H9 (cell line): ENCODE results near the gene GRB14. TPM values are rescaled to one million over a fixed set of nuclear protein-coding genes. Genes with fewer than 3 reads are reported as not detected.

Source experiments
- DNase-seq: peaks from one replicate; pipeline ENCODE4 v3.0.0-alpha.2; 2017
- H2AFZ ChIP-seq: one replicate; pipeline ENCODE4 v1.6.1; 2013; ENCODE audit warnings: mild to moderate bottlenecking, low read length, control low read depth, moderate library complexity
- H2AK5ac ChIP-seq: 2 replicates; pipeline ENCODE4 v1.6.1; 2013; ENCODE audit warnings: low read length, control low read depth, mixed read lengths; ENCODE audit not compliant: insufficient read length
- H2BK120ac ChIP-seq: one replicate; pipeline ENCODE4 v1.6.1; 2013; ENCODE audit warnings: low read depth, mild to moderate bottlenecking, low read length, control low read depth, inconsistent platforms; ENCODE audit not compliant: poor library complexity, severe bottlenecking
- H2BK12ac ChIP-seq: 2 replicates; pipeline ENCODE4 v1.6.1; 2013; ENCODE audit warnings: low read length, control low read depth, mixed read lengths, low read depth; ENCODE audit not compliant: insufficient read length
- H2BK15ac ChIP-seq: 2 replicates; pipeline ENCODE4 v1.6.1; 2013; ENCODE audit warnings: low read depth, low read length, control low read depth
- H2BK20ac ChIP-seq: one replicate; pipeline ENCODE4 v1.6.1; 2013; ENCODE audit warnings: low read depth, mild to moderate bottlenecking, low read length, control low read depth, inconsistent platforms; ENCODE audit not compliant: poor library complexity, severe bottlenecking
- H2BK5ac ChIP-seq: 2 replicates; pipeline ENCODE4 v1.6.1; 2013; ENCODE audit warnings: low read length, control low read depth, mixed read lengths; ENCODE audit not compliant: insufficient read length
- H3K14ac ChIP-seq: 2 replicates; pipeline ENCODE4 v1.6.1; 2013; ENCODE audit warnings: low read length, control low read depth; ENCODE audit not compliant: insufficient read depth
- H3K18ac ChIP-seq: 2 replicates; pipeline ENCODE4 v1.6.1; 2013; ENCODE audit warnings: low read depth, mild to moderate bottlenecking, mixed read lengths, low read length, control low read depth; ENCODE audit not compliant: insufficient read length
- H3K23ac ChIP-seq: 2 replicates; pipeline ENCODE4 v1.6.1; 2013; ENCODE audit warnings: low read length, control low read depth, mixed read lengths, low read depth; ENCODE audit not compliant: insufficient read length
- H3K23me2 ChIP-seq: 2 replicates; pipeline ENCODE4 v1.6.1; 2013; ENCODE audit warnings: low read depth, mild to moderate bottlenecking, mixed read lengths, low read length, control low read depth; ENCODE audit not compliant: insufficient read length, poor library complexity, severe bottlenecking
- H3K27ac ChIP-seq: 2 replicates; pipeline ENCODE4 v1.5.1; 2013; ENCODE audit warnings: low read length, control low read depth, mixed read lengths, low read depth; ENCODE audit not compliant: insufficient read length
- H3K27me3 ChIP-seq: 2 replicates; pipeline ENCODE4 v1.6.1; 2013; ENCODE audit warnings: low read length, control low read depth, inconsistent platforms; ENCODE audit not compliant: insufficient read depth
- H3K4ac ChIP-seq: 2 replicates; pipeline ENCODE4 v1.6.1; 2013; ENCODE audit warnings: low read depth, mild to moderate bottlenecking, control low read depth, inconsistent platforms, low read length, moderate library complexity
- H3K4me1 ChIP-seq: 2 replicates; pipeline ENCODE4 v1.6.1; 2013; ENCODE audit warnings: low read length, control low read depth, inconsistent platforms; ENCODE audit not compliant: insufficient read depth
- H3K4me2 ChIP-seq: 2 replicates; pipeline ENCODE4 v1.6.1; 2013; ENCODE audit warnings: low read length, control low read depth, mixed read lengths; ENCODE audit not compliant: insufficient read length, insufficient read depth
- H3K56ac ChIP-seq: 2 replicates; pipeline ENCODE4 v1.6.1; 2013; ENCODE audit warnings: low read depth, mild to moderate bottlenecking, mixed read lengths, low read length, control low read depth; ENCODE audit not compliant: insufficient read length
- H3K79me1 ChIP-seq: 2 replicates; pipeline ENCODE4 v1.6.1; 2013; ENCODE audit warnings: low read depth, mild to moderate bottlenecking, moderate library complexity, low read length, control low read depth, inconsistent platforms; ENCODE audit not compliant: insufficient read depth, poor library complexity, severe bottlenecking
- H3K79me2 ChIP-seq: 2 replicates; pipeline ENCODE4 v1.6.1; 2013; ENCODE audit warnings: low read length, control low read depth, inconsistent platforms; ENCODE audit not compliant: insufficient read depth
- H3K9ac ChIP-seq: 2 replicates; pipeline ENCODE4 v1.6.1; 2013; ENCODE audit warnings: low read length, control low read depth, mixed read lengths; ENCODE audit not compliant: insufficient read length; ENCODE audit errors: extremely low read depth
- H3K9me3 ChIP-seq: one replicate; pipeline ENCODE4 v1.6.1; 2013; ENCODE audit warnings: low read depth, low read length, inconsistent platforms; ENCODE audit not compliant: control insufficient read depth
- H3T11ph ChIP-seq: one replicate; pipeline ENCODE4 v1.6.1; 2013; ENCODE audit warnings: mild to moderate bottlenecking, low read length, control low read depth, inconsistent platforms
- H4K20me1 ChIP-seq: one replicate; pipeline ENCODE4 v1.6.1; 2013; ENCODE audit not compliant: control insufficient read depth, insufficient read length, insufficient read depth
- H4K5ac ChIP-seq: 2 replicates; pipeline ENCODE4 v1.6.1; 2013; ENCODE audit warnings: low read depth, mild to moderate bottlenecking, mixed read lengths, low read length, control low read depth; ENCODE audit not compliant: insufficient read length
- H4K8ac ChIP-seq: replicated peaks from 2 replicates; pipeline ENCODE4 v1.6.1; 2013; ENCODE audit warnings: low read length, control low read depth, mixed read lengths, low read depth; ENCODE audit not compliant: insufficient read length
- H4K91ac ChIP-seq: 2 replicates; pipeline ENCODE4 v1.6.1; 2013; ENCODE audit warnings: low read depth, mild to moderate bottlenecking, moderate library complexity, mixed read lengths, low read length, control low read depth; ENCODE audit not compliant: insufficient read length
- H3K27ac Mint-ChIP-seq, 3 experiments: 2 replicates in 2 of 3; 3 replicates in 1 of 3; pipeline ENCODE4 v1.8.0; 2020 to 2021; ENCODE audit warnings: mixed read lengths in 3 of 3, mild to moderate bottlenecking in 1 of 3, moderate library complexity in 1 of 3
- H3K27me3 Mint-ChIP-seq: 2 replicates; pipeline ENCODE4 v1.8.0; 2021; ENCODE audit warnings: low read depth, mild to moderate bottlenecking, moderate library complexity, mixed read lengths
- H3K36me3 Mint-ChIP-seq, 3 experiments: 2 replicates in 2 of 3; 3 replicates in 1 of 3; pipeline ENCODE4 v1.8.0; 2020 to 2021; ENCODE audit warnings: low read depth in 3 of 3, mixed read lengths in 3 of 3; ENCODE audit not compliant: insufficient read depth in 1 of 3
- H3K4me1 Mint-ChIP-seq, 2 experiments: 2 replicates each; pipeline ENCODE4 v1.8.0; 2020; ENCODE audit warnings: mixed read lengths in 2 of 2
- H3K4me3 Mint-ChIP-seq, 2 experiments: 2 replicates in 1 of 2; 3 replicates in 1 of 2; pipeline ENCODE4 v1.8.0; 2020 to 2021; ENCODE audit warnings: mild to moderate bottlenecking in 2 of 2, mixed read lengths in 2 of 2, moderate library complexity in 1 of 2
- H3K9me3 Mint-ChIP-seq, 2 experiments: 2 replicates in 1 of 2; 3 replicates in 1 of 2; pipeline ENCODE4 v1.8.0; 2020; ENCODE audit warnings: mild to moderate bottlenecking in 2 of 2, mixed read lengths in 2 of 2, moderate library complexity in 1 of 2
- WGBS: extraction: QIAGEN DNeasy Blood & Tissue Kit; methylation state at CpG from one replicate; pipeline ENCODE4 v1.1.7; 2013; ENCODE audit warnings: missing lambda C conversion rate, low lambda C conversion rate, mixed read lengths; ENCODE audit not compliant: insufficient read length; ENCODE audit errors: extremely low coverage; 5-methylcytosine and 5-hydroxymethylcytosine counted together
- total RNA-seq: library from RNA; stranded (reverse); gene quantifications from 2 replicates; pipeline ENCODE4 v1.2.1, GENCODE V29; 2021
- TF ChIP-seq, protein P1 (sequence below): fragments of 200-600 bp; sonication (generic); conservative IDR thresholded peaks from 3 replicates; pipeline ENCODE4 v1.8.0; 2021; ENCODE audit warnings: antibody characterized with exemption, mild to moderate bottlenecking

GRB14 gene
- total RNA-seq, 1 experiment from 2014 or later = 7.6 TPM

GRCh38 chr2:164510895-164511294 lies 110.4 kb downstream of the GRB14 start:
- Histone ChIP-seq H3K23ac (no peak overlapping the region), H2AK5ac (no peak overlapping the region), H2BK20ac (no peak overlapping the region), H3K56ac (no peak overlapping the region), H3K23me2 (no peaks in the 10 kb centered on the region), H3K18ac (no peak overlapping the region), H3K9me3 (no peaks in the 10 kb centered on the region), H4K91ac (no peak overlapping the region), H3K4ac (no peak overlapping the region), H3K79me1 (no peaks in the 10 kb centered on the region), H3K27ac (no peak overlapping the region), H3K9ac (no peak overlapping the region), H4K8ac (no peak overlapping the region), H3K14ac (no peak overlapping the region), H3T11ph (no peak overlapping the region), H4K20me1 (no peaks in the 10 kb centered on the region), H2BK5ac (no peak overlapping the region), H2BK120ac (no peak overlapping the region), H2BK12ac (no peak overlapping the region), H4K5ac (no peak overlapping the region), H3K4me2 (no peak overlapping the region), H3K27me3 (no peaks in the 10 kb centered on the region), H3K79me2 (no peaks in the 10 kb centered on the region), H2AFZ (no peak overlapping the region), H3K4me1 (no peaks in the 10 kb centered on the region), H2BK15ac (no peak overlapping the region)
- H3K36me3 Mint-ChIP-seq = peaks cover 3 to 12% (median 8%) of the 10 kb centered on the region in 3 experiments; a peak in 6 of 7 replicates
- H3K4me1 Mint-ChIP-seq = peaks cover 17 to 18% of the 10 kb centered on the region in 2 experiments
- H3K27me3 Mint-ChIP-seq = no peaks in the 10 kb centered on the region
- TF ChIP-seq, protein P1, sequence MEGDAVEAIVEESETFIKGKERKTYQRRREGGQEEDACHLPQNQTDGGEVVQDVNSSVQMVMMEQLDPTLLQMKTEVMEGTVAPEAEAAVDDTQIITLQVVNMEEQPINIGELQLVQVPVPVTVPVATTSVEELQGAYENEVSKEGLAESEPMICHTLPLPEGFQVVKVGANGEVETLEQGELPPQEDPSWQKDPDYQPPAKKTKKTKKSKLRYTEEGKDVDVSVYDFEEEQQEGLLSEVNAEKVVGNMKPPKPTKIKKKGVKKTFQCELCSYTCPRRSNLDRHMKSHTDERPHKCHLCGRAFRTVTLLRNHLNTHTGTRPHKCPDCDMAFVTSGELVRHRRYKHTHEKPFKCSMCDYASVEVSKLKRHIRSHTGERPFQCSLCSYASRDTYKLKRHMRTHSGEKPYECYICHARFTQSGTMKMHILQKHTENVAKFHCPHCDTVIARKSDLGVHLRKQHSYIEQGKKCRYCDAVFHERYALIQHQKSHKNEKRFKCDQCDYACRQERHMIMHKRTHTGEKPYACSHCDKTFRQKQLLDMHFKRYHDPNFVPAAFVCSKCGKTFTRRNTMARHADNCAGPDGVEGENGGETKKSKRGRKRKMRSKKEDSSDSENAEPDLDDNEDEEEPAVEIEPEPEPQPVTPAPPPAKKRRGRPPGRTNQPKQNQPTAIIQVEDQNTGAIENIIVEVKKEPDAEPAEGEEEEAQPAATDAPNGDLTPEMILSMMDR = no peak
- WGBS = no CpG with 5 or more reads among the region's 7 CpGs
- peaks cover 3 to 4% of the 10 kb centered on the region in 2 experiments; a peak in 2 of 5 replicates for H3K9me3 Mint-ChIP-seq
- H3K27ac Mint-ChIP-seq = no peak overlapping the region
- no peak overlapping the region for H3K4me3 Mint-ChIP-seq
- DNase-seq = no peak
